ENCODE results near the gene SIMC1.

The SIMC1 gene

GRCh38 chr5:176365351-176366231 lies 127.4 kb downstream of the SIMC1 start, which contains the start of gene ARL10:
ARL10 (plus strand) TSS chr5:176365487; CDS start chr5:176365564, 77 bp downstream.
- FAIRE-seq, result no peak

GRCh38 chr5:176366232-176366894 lies 128.1 kb downstream of the SIMC1 start:
- no peak for FAIRE-seq

- FAIRE-seq, result no peak
Measured at GRCh38 chr5:176368726-176369125, 130.5 kb downstream of the SIMC1 start.

GRCh38 chr5:176369934-176370711 lies 131.9 kb downstream of the SIMC1 start:
- no peak for FAIRE-seq

GRCh38 chr5:176371621-176372539 lies 133.7 kb downstream of the SIMC1 start:
- FAIRE-seq, result no peak

- no peak for FAIRE-seq
Measured at GRCh38 chr5:176373100-176373818, 135.0 kb downstream of the SIMC1 start.

GRCh38 chr5:176379881-176380280 lies 141.7 kb downstream of the SIMC1 start:
- FAIRE-seq, result no peak

GRCh38 chr5:176381423-176381822 lies 143.2 kb downstream of the SIMC1 start:
- no peak for FAIRE-seq

- FAIRE-seq, result no peak
Measured at GRCh38 chr5:176381979-176382378, 143.8 kb downstream of the SIMC1 start.

GRCh38 chr5:176382721-176383120 lies 144.5 kb downstream of the SIMC1 start:
- no peak for FAIRE-seq

GRCh38 chr5:176383248-176383905 lies 145.2 kb downstream of the SIMC1 start:
- no peak for FAIRE-seq

GRCh38 chr5:176383961-176384360 lies 145.7 kb downstream of the SIMC1 start:
- FAIRE-seq, result no peak

- FAIRE-seq, result no peak
Measured at GRCh38 chr5:176384366-176384930, 146.2 kb downstream of the SIMC1 start.

GRCh38 chr5:176384991-176385390 lies 146.8 kb downstream of the SIMC1 start:
- FAIRE-seq, result no peak

GRCh38 chr5:176386491-176386890 lies 148.3 kb downstream of the SIMC1 start:
- no peak for FAIRE-seq

GRCh38 chr5:176387384-176387925 lies 149.2 kb downstream of the SIMC1 start:
- FAIRE-seq, result no peak

GRCh38 chr5:176388003-176388443 lies 149.8 kb downstream of the SIMC1 start:
- no peak for FAIRE-seq

GRCh38 chr5:176388444-176389134 lies 150.4 kb downstream of the SIMC1 start, which contains the start of the genes HIGD2A and NOP16:
HIGD2A (plus strand) TSS chr5:176388751; CDS start chr5:176388820, 69 bp downstream.
NOP16 (minus strand) TSS chr5:176388598; CDS start chr5:176388539, 59 bp downstream.
- FAIRE-seq, result peak; percentile 83

Data from endometrium (tissue), 2 donors.